Esophagus squamous epithelium (tissue), 5 donors: ENCODE results near the gene NOL11. TPM values are rescaled to one million over a fixed set of nuclear protein-coding genes. Genes with fewer than 3 reads are reported as not detected.

ENCODE experiments used
- DNase-seq: peaks from one replicate; lab custom pipeline; 2025; lab: John Stamatoyannopoulos, UW
- H3K27ac ChIP-seq, 4 donors: fragments of 200-600 bp; sonication (generic); one replicate each; pipeline ENCODE4 v1.5.1; 2016 to 2019; ENCODE audit warnings: mild to moderate bottlenecking in 1 of 4
- H3K27me3 ChIP-seq, 4 donors: fragments of 200-600 bp; sonication (generic); 1 replicate in 3 of 4; 2 replicates in 1 of 4; pipeline versions ENCODE4 v1.5.1 to v1.6.0; 2017 to 2021; ENCODE audit warnings: antibody characterized with exemption in 1 of 4
- H3K36me3 ChIP-seq, 3 donors: fragments of 200-600 bp; sonication (generic); one replicate each; pipeline ENCODE4 v1.5.1; 2016 to 2019
- H3K4me1 ChIP-seq, 3 donors: fragments of 200-600 bp; sonication (generic); one replicate each; pipeline ENCODE4 v1.5.1; 2017 to 2019
- H3K4me3 ChIP-seq, 4 donors: fragments of 200-600 bp; sonication (generic); 1 replicate in 3 of 4; 2 replicates in 1 of 4; pipeline ENCODE4 v1.5.1; 2016 to 2019; ENCODE audit warnings: mild to moderate bottlenecking in 2 of 4, moderate library complexity in 1 of 4
- H3K9me3 ChIP-seq, 3 donors: fragments of 200-600 bp; sonication (generic); one replicate each; pipeline ENCODE4 v1.5.1; 2016 to 2019
- POLR2A ChIP-seq, 4 donors: fragments of 450-650 bp; IDR thresholded peaks; one replicate each; pipeline ENCODE4 v1.6.1; 2017; ENCODE audit warnings: antibody characterized with exemption in 4 of 4, mild to moderate bottlenecking in 4 of 4, moderate library complexity in 3 of 4
- WGBS, 2 donors: methylation state at CpG; one replicate each; pipeline ENCODE4 v1.1.5; 2018; 5-methylcytosine and 5-hydroxymethylcytosine counted together
- intact Hi-C: fragments of 100-400 bp; cut with DNase I; formaldehyde crosslinking; loops from one replicate; pipeline ENCODE4 v1.15.0; 2022
- total RNA-seq, 4 donors: library from RNA; depleted of rRNA; stranded (reverse); fragments of >200 nt; gene quantifications; one replicate each; pipeline ENCODE4 v1.1.0, GENCODE V29; 2016
- TF ChIP-seq, protein P1 (sequence below), 6 experiments: fragments of 450-650 bp in 4 of 6; fragments of 200-600 bp in 2 of 6; sonication (generic) in 2 of 6; IDR thresholded peaks; one replicate each; pipeline ENCODE4 v1.5.1; 2016 to 2019; ENCODE audit warnings: antibody characterized with exemption in 6 of 6, mild to moderate bottlenecking in 4 of 6, moderate library complexity in 4 of 6
- donor health status: DM: yes; HTN: yes; CAD: no.

Gene NOL11
- total RNA-seq, 4 donors from 2014 or later: 22.6 to 40.6 (median 35.1) TPM

DNA sequence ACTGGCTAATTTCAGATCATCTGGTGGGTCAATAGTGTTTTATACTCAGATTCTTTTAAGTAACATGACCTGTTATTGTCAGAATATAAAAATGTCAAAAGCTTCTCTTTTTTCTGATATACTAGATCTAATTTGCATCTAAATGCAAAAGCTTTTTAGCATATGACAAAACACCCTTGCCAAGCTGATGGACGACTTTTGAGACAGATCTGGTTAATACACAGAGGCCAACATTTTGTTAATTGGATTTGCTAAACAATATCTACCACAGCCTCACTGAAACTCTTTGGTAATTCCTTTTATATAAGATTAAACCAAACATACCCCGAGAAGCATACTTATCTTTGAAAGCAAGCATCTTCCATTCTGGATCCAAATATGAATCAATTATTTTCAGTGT is 10.3 kb upstream of the NOL11 start:
- WGBS, 2 donors: 69 to 72% methylated on average over 2 of the region's 2 CpGs
- no peaks in the 10 kb centered on the region for H3K36me3 ChIP-seq
- no peak overlapping the region for H3K4me3 ChIP-seq
- intact Hi-C loops: no loop called here
- no peak for DNase-seq
- H3K9me3 ChIP-seq: no peaks in the 10 kb centered on the region
- TF ChIP-seq POLR2A (IDR thresholded peaks at IDR 0.05): no peak
- TF ChIP-seq, protein P1, sequence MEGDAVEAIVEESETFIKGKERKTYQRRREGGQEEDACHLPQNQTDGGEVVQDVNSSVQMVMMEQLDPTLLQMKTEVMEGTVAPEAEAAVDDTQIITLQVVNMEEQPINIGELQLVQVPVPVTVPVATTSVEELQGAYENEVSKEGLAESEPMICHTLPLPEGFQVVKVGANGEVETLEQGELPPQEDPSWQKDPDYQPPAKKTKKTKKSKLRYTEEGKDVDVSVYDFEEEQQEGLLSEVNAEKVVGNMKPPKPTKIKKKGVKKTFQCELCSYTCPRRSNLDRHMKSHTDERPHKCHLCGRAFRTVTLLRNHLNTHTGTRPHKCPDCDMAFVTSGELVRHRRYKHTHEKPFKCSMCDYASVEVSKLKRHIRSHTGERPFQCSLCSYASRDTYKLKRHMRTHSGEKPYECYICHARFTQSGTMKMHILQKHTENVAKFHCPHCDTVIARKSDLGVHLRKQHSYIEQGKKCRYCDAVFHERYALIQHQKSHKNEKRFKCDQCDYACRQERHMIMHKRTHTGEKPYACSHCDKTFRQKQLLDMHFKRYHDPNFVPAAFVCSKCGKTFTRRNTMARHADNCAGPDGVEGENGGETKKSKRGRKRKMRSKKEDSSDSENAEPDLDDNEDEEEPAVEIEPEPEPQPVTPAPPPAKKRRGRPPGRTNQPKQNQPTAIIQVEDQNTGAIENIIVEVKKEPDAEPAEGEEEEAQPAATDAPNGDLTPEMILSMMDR (IDR thresholded peaks at IDR 0.05): no peak
- H3K4me1 ChIP-seq: no peaks in the 10 kb centered on the region
- peaks cover 0 to 7% (median 0%) of the 10 kb centered on the region in 4 donors for H3K27me3 ChIP-seq
- no peak overlapping the region for H3K27ac ChIP-seq

DNA sequence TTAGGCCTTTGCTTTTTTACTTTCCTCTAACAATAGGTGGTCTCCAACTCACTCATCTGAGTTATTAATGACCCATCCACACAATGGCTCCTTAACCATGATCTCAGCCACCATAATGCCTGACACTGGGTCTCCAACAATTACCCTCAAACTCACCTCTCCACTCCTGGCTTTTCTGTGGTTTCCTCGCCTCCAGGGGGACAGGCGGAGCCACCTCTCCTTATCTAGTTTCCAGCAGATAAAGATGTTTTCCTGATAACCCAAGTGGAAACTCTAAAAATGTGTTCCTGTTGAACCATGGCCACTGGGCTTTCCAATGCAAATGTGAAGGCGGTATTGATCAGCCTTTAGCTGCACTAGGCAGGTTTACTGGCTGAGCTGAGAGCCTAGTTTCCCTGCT is 9.4 kb upstream of the NOL11 start:
- H3K36me3 ChIP-seq: no peaks in the 10 kb centered on the region
- H3K4me3 ChIP-seq: no peak overlapping the region
- no peaks in the 10 kb centered on the region for H3K9me3 ChIP-seq
- TF ChIP-seq, protein P1 (IDR thresholded peaks at IDR 0.05): no peak
- no peak for TF ChIP-seq POLR2A (IDR thresholded peaks at IDR 0.05)
- WGBS, 2 donors: 80 to 89% methylated on average over 2 to 3 of the region's 3 CpGs
- DNase-seq: no peak
- H3K4me1 ChIP-seq: no peaks in the 10 kb centered on the region
- H3K27me3 ChIP-seq: peaks cover 0 to 7% (median 0%) of the 10 kb centered on the region in 4 donors
- intact Hi-C loops: no loop called here
- no peak overlapping the region for H3K27ac ChIP-seq

DNA sequence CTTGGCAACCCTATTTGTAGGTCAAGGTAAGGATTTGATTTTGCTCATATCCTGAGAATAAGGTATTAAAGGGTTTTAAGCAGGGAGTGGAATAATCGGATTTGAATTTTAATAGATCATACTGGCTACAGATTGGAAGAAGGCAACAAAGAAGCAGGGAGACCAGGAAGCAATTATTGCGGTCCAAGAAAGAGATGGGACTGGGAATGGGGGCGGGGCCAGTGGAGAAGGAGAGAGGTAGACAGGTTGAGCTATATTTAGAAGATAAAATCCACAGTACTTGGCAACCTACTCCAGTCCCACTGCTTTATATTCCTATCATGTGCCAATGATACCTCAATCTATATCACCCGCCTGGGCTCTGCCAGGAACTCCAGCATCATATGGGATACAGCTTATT is 5.8 kb upstream of the NOL11 start:
- Histone ChIP-seq H3K9me3 (no peaks in the 10 kb centered on the region), H3K4me3 (no peak overlapping the region), H3K36me3 (no peaks in the 10 kb centered on the region), H3K27me3 (no peaks in the 10 kb centered on the region), H3K27ac (no peak overlapping the region), H3K4me1 (peaks cover 0 to 3% (median 3%) of the 10 kb centered on the region in 3 donors)
- TF ChIP-seq, protein P1 (IDR thresholded peaks at IDR 0.05): no peak
- no peak for TF ChIP-seq POLR2A (IDR thresholded peaks at IDR 0.05)
- WGBS, 2 donors: 76 to 80% methylated on average over 4 of the region's 4 CpGs
- no peak for DNase-seq
- intact Hi-C loops: no loop called here

DNA sequence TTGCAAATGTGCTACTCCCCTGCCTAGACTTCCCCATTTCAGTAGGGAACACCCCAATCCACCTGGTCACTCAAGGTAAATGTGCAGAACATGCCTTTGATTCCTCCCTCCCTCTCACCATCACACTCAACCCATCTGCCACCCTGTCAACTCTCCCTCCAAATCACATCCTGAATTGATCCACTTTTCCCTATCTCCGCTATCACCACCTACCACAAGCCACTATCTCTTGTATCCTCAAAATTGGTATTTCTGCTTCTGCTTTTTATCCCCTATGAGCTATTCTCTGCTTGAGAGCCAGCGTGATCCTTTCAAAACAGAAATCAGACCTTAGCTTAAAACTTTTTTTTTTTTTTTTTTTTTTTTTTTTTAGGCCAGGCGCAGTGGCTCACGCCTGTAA is 5.4 kb upstream of the NOL11 start:
- TF ChIP-seq POLR2A (IDR thresholded peaks at IDR 0.05): no peak
- TF ChIP-seq, protein P1 (IDR thresholded peaks at IDR 0.05): no peak
- Histone ChIP-seq H3K4me3 (no peak overlapping the region), H3K4me1 (peaks cover 0 to 7% (median 6%) of the 10 kb centered on the region in 3 donors), H3K36me3 (no peaks in the 10 kb centered on the region), H3K27me3 (no peaks in the 10 kb centered on the region), H3K9me3 (no peaks in the 10 kb centered on the region), H3K27ac (no peak overlapping the region)
- intact Hi-C loops: no loop called here
- 88 to 93% methylated on average over 4 of the region's 4 CpGs for WGBS, 2 donors
- DNase-seq: no peak

DNA sequence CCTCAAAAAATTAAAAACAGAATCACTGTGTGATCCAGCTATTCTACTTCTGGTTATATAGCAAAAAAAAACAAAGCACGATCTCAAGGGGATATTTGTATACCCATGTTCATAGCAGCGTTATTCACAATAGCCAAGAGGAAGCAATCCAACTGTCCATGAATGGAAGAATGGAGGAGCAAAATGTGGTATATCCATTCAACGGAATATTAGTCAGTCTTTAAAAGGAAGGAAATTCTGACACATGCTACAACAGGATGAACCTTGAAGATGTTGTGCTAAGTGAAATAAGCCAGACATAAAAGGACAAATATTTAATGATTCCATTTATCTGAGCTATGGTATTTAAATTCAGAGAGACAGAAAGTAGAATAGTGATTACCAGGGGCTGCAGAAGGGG is 4.6 kb upstream of the NOL11 start:
- Histone ChIP-seq H3K4me3 (no peak overlapping the region), H3K4me1 (peaks cover 0 to 7% (median 6%) of the 10 kb centered on the region in 3 donors), H3K27me3 (no peaks in the 10 kb centered on the region), H3K36me3 (no peaks in the 10 kb centered on the region), H3K27ac (no peak overlapping the region), H3K9me3 (no peaks in the 10 kb centered on the region)
- intact Hi-C loops: no loop called here
- DNase-seq: no peak
- TF ChIP-seq, protein P1 (IDR thresholded peaks at IDR 0.05): no peak
- no peak for TF ChIP-seq POLR2A (IDR thresholded peaks at IDR 0.05)
- WGBS, 2 donors: 84 to 90% methylated on average over 3 of the region's 3 CpGs
